IMR-90 (cell line): ENCODE results near the gene BAZ2B. TPM values are rescaled to one million over a fixed set of nuclear protein-coding genes. Genes with fewer than 3 reads are reported as not detected.
A peak's percentile ranks its signal among the peaks of the same experiment; 100 is the strongest.

Source experiments
- ATAC-seq: fragments of 200-7000 bp; cut with Tn5 transposase; 2 replicates; pipeline ENCODE4 v1.9.1; 2020; ENCODE audit warnings: low read depth, mild to moderate bottlenecking, moderate library complexity
- BruUV-seq: library from RNA; stranded (reverse); fragments of 400-500 nt; replicated peaks from 2 replicates; lab custom pipeline; 2021; lab: Mats Ljungman, UMichigan
- CTCF ChIA-PET: fragments of 300-600 bp; formaldehyde crosslinking; extraction: SDS; loops from one replicate; lab custom pipeline; 2021; ENCODE audit warnings: antibody characterized with exemption; lab: Yijun Ruan, JAX
- POLR2A ChIA-PET: fragments of 300-600 bp; sonication (Branson Sonifier 250); formaldehyde crosslinking; loops from one replicate; lab custom pipeline; 2022; ENCODE audit warnings: antibody characterized with exemption; ENCODE audit not compliant: unreplicated experiment; lab: Charles Lee
- DNase-seq: peaks from one replicate; pipeline ENCODE4 v3.0.0; 2013
- H2AFZ ChIP-seq: replicated peaks from 2 replicates; pipeline ENCODE3; 2013; ENCODE audit warnings: low read length, mild to moderate bottlenecking; ENCODE audit not compliant: poor library complexity
- H2AK5ac ChIP-seq: 2 replicates; pipeline ENCODE4 v1.6.1; 2013; ENCODE audit warnings: low read depth, low read length, inconsistent platforms
- H2AK9ac ChIP-seq: replicated peaks from 2 replicates; pipeline ENCODE3; 2013; ENCODE audit warnings: mild to moderate bottlenecking, low read depth, low read length, moderate library complexity; ENCODE audit not compliant: poor library complexity
- H2BK120ac ChIP-seq: 2 replicates; pipeline ENCODE4 v1.6.1; 2013; ENCODE audit warnings: low read depth, low read length, inconsistent platforms
- H2BK15ac ChIP-seq: 3 replicates; pipeline ENCODE4 v1.6.1; 2013; ENCODE audit warnings: low read depth, low read length, inconsistent platforms
- H2BK20ac ChIP-seq: 2 replicates; pipeline ENCODE4 v1.6.1; 2013; ENCODE audit warnings: low read depth, mild to moderate bottlenecking, inconsistent platforms, low read length, moderate library complexity
- H2BK5ac ChIP-seq: 2 replicates; pipeline ENCODE4 v1.6.1; 2013; ENCODE audit warnings: mild to moderate bottlenecking, low read depth, low read length, inconsistent platforms; ENCODE audit not compliant: poor library complexity, severe bottlenecking
- H3K14ac ChIP-seq: replicated peaks from 2 replicates; pipeline ENCODE4 v1.6.1; 2013; ENCODE audit warnings: low read depth, low read length, inconsistent platforms
- H3K18ac ChIP-seq: 2 replicates; pipeline ENCODE4 v1.6.1; 2013; ENCODE audit warnings: low read depth, low read length, control low read depth
- H3K23ac ChIP-seq: 2 replicates; pipeline ENCODE4 v1.6.1; 2013; ENCODE audit warnings: low read depth, low read length, inconsistent platforms
- H3K27ac ChIP-seq: 2 replicates; pipeline ENCODE4 v1.5.1; 2013; ENCODE audit warnings: mild to moderate bottlenecking, control low read depth, low read length; ENCODE audit not compliant: insufficient read depth
- H3K27me3 ChIP-seq: 2 replicates; pipeline ENCODE4 v1.6.1; 2013; ENCODE audit warnings: low read length; ENCODE audit not compliant: control insufficient read depth, insufficient read depth
- H3K36me3 ChIP-seq: 2 replicates; pipeline ENCODE4 v1.6.1; 2013; ENCODE audit warnings: low read length, mixed read lengths; ENCODE audit not compliant: control insufficient read depth, insufficient read depth
- H3K4ac ChIP-seq: 2 replicates; pipeline ENCODE4 v1.6.1; 2013; ENCODE audit warnings: low read depth, low read length, inconsistent platforms
- H3K4me1 ChIP-seq: 2 replicates; pipeline ENCODE4 v1.6.1; 2013; ENCODE audit warnings: low read length, mixed read lengths; ENCODE audit not compliant: control insufficient read depth, insufficient read depth
- H3K4me2 ChIP-seq: 2 replicates; pipeline ENCODE4 v1.6.1; 2013; ENCODE audit warnings: low read depth, mild to moderate bottlenecking, control low read depth, low read length, moderate library complexity
- H3K4me3 ChIP-seq: 2 replicates; pipeline ENCODE4 v1.5.1; 2013; ENCODE audit warnings: low read depth, mild to moderate bottlenecking, control low read depth, low read length, moderate library complexity; ENCODE audit not compliant: insufficient read depth
- H3K56ac ChIP-seq: 2 replicates; pipeline ENCODE4 v1.6.1; 2013; ENCODE audit warnings: low read length, inconsistent platforms; ENCODE audit not compliant: insufficient read depth; ENCODE audit errors: extremely low read depth
- H3K79me1 ChIP-seq, 2 experiments: 2 replicates each; pipeline ENCODE4 v1.6.1; 2013; ENCODE audit warnings: low read length in 2 of 2, inconsistent platforms in 1 of 2, low read depth in 1 of 2
- H3K9ac ChIP-seq: 2 replicates; pipeline ENCODE4 v1.6.1; 2013; ENCODE audit warnings: low read depth, low read length, control low read depth
- H3K9me1 ChIP-seq: 2 replicates; pipeline ENCODE4 v1.6.1; 2013; ENCODE audit warnings: low read length, inconsistent platforms; ENCODE audit not compliant: insufficient read depth
- H3K9me3 ChIP-seq: 2 replicates; pipeline ENCODE4 v1.6.1; 2013; ENCODE audit warnings: low read length; ENCODE audit not compliant: control insufficient read depth, insufficient read depth
- H4K20me1 ChIP-seq: 2 replicates; pipeline ENCODE4 v1.6.1; 2013; ENCODE audit warnings: low read length, inconsistent platforms; ENCODE audit not compliant: insufficient read depth
- H4K5ac ChIP-seq: 2 replicates; pipeline ENCODE4 v1.6.1; 2013; ENCODE audit warnings: mild to moderate bottlenecking, low read depth, low read length, control low read depth
- H4K8ac ChIP-seq, 2 experiments: 2 replicates each; pipeline ENCODE4 v1.6.1; 2013; ENCODE audit warnings: low read depth in 2 of 2, low read length in 2 of 2, control low read depth in 1 of 2, inconsistent platforms in 1 of 2
- H4K91ac ChIP-seq: 2 replicates; pipeline ENCODE4 v1.6.1; 2013; ENCODE audit warnings: low read depth, low read length, inconsistent platforms; ENCODE audit not compliant: insufficient read depth
- CEBPB ChIP-seq: IDR thresholded peaks from 2 replicates; pipeline ENCODE4 v1.6.1; 2012; ENCODE audit warnings: low read depth, low read length, improper control_type of control experiment
- NFE2L2 ChIP-seq: fragments of 150-350 bp; IDR thresholded peaks from 2 replicates; pipeline ENCODE4 v1.6.1; 2016; ENCODE audit warnings: low read depth, mild to moderate bottlenecking, low read length
- RAD21 ChIP-seq: IDR thresholded peaks from 2 replicates; pipeline ENCODE4 v1.6.1; 2012; ENCODE audit warnings: low read length, improper control_type of control experiment
- RCOR1 ChIP-seq: IDR thresholded peaks from 2 replicates; pipeline ENCODE4 v1.6.1; 2012; ENCODE audit warnings: mild to moderate bottlenecking, low read length, improper control_type of control experiment; ENCODE audit not compliant: insufficient replicate concordance
- RFX5 ChIP-seq: IDR thresholded peaks from 2 replicates; pipeline ENCODE4 v1.8.0; 2012; ENCODE audit warnings: low read depth, mild to moderate bottlenecking, low read length, moderate library complexity
- WGBS, 2 experiments: methylation state at CpG; one replicate each; pipeline versions ENCODE4 v1.1.5 to v1.1.7; 2013; ENCODE audit warnings: missing lambda C conversion rate in 2 of 2; ENCODE audit not compliant: insufficient read length in 1 of 2; ENCODE audit errors: extremely low coverage in 2 of 2; 5-methylcytosine and 5-hydroxymethylcytosine counted together
- dilution Hi-C: fragments of 300-500 bp; cut with HindIII; formaldehyde crosslinking; loops from one replicate; pipeline ENCODE4 v1.14.3; 2018; ENCODE audit warnings: low sequenced_read_pairs; ENCODE audit not compliant: unreplicated experiment
- in situ Hi-C: fragments of 300-500 bp; cut with MboI; formaldehyde crosslinking; loops from 3 replicates; pipeline ENCODE4 v1.14.3; 2019; ENCODE audit warnings: low sequenced_read_pairs, inconsistent platforms, mixed read lengths
- intact Hi-C: fragments of 100-400 bp; cut with micrococcal nuclease; formaldehyde crosslinking; loops from 2 replicates; pipeline ENCODE4 v1.10.0; 2022
- polyA plus RNA-seq, 3 experiments: library from polyadenylated mRNA; depleted of rRNA; stranded (reverse); fragments of >200 nt; gene quantifications; 2 replicates each; pipeline ENCODE4 v1.2.3, GENCODE V29; 2012; ENCODE audit warnings: low replicate concordance in 1 of 3
- total RNA-seq: library from RNA; depleted of rRNA; stranded (reverse); fragments of >200 nt; gene quantifications from 2 replicates; pipeline ENCODE4 v1.2.3, GENCODE V29; 2012

Gene BAZ2B
- total and polyA plus RNA-seq, 2 of the 4 experiments (the other 2 are of a cell fraction): 8.9 to 42.1 TPM

DNA sequence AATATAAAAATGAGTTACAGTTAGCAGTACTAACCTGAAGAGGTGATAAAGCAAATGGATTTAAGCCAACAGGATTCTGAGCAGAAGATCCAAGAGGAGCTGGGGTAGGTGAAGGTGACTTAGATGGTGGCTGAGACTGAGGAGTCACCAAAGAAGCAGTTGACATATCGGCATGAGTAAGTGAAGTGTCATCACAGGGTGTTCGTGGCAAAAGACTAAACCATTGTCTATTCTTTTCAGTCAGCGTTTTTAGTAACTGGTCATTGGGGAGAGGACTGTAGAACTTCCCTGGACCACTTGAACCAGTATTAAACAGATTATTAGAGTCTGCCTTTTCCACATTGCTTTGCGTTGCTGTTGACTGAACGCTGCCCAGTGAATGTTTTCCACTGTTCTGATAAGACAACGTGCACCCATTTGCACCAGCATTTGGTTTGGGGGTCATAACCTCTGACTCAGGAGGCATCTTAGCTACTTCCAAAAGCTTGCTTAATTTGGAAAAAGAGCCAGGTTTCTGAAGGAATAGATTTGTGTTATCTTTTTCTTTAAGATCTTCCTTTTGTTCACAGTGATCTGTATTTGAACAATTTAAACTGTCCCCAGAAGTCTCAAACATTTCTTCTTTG, 266.6 kb downstream of the BAZ2B start:
- no peaks in the 10 kb centered on the region for H3K79me1 ChIP-seq
- H3K9me3 ChIP-seq: no peaks in the 10 kb centered on the region
- TF ChIP-seq RFX5 (no peak), RAD21 (no peak), NFE2L2 (no peak), RCOR1 (no peak), CEBPB (no peak)
- no peak overlapping the region for H3K4me2 ChIP-seq
- H3K4ac ChIP-seq: no peak overlapping the region
- no peak overlapping the region for H2AFZ ChIP-seq
- 0 out of 2 replicates have a peak, but pooled peaks cover 4% of the 10 kb centered on the region for H3K9me1 ChIP-seq
- H3K36me3 ChIP-seq: peaks cover 23% of the 10 kb centered on the region
- no peak overlapping the region for H3K27ac ChIP-seq
- H2AK9ac ChIP-seq: no peak overlapping the region
- intact Hi-C loops: no loop called here
- ChIA-PET POLR2A (no interaction called here), CTCF (interaction anchor here (1.1 kb wide), 1 partner anchor 10 kb away, joined by 3 read pairs; no protein-coding TSS in a partner anchor)
- H4K91ac ChIP-seq: no peak overlapping the region
- H3K56ac ChIP-seq: no peak overlapping the region
- H3K9ac ChIP-seq: no peak overlapping the region
- H2BK15ac ChIP-seq: no peak overlapping the region
- no peak overlapping the region for H4K8ac ChIP-seq
- no peaks in the 10 kb centered on the region for H3K27me3 ChIP-seq
- H3K4me3 ChIP-seq: no peak overlapping the region
- H3K14ac ChIP-seq: no peak overlapping the region
- dilution Hi-C loops: no loop called here
- H3K4me1 ChIP-seq: no peaks in the 10 kb centered on the region
- no peak overlapping the region for H3K18ac ChIP-seq
- no peak overlapping the region for H2BK120ac ChIP-seq
- WGBS, 2 experiments: 80% methylated on average over 4 of the region's 6 CpGs; no CpG with 5 or more reads in 1 of the 2 experiments
- H2AK5ac ChIP-seq: no peak overlapping the region
- BruUV-seq: no TSS peak
- H2BK20ac ChIP-seq: no peak overlapping the region
- DNase-seq (peak; percentile 5), ATAC-seq (no peak)
- in situ Hi-C loops: no loop called here
- H4K5ac ChIP-seq: no peak overlapping the region
- no peaks in the 10 kb centered on the region for H4K20me1 ChIP-seq
- no peak overlapping the region for H3K23ac ChIP-seq
- no peak overlapping the region for H2BK5ac ChIP-seq
